ENCODE data around the gene WDFY4.

- TF ChIP-seq CTCF (optimal IDR thresholded peaks at IDR 0.05 in 1 of 3, IDR thresholded peaks at IDR 0.05 in 1 of 3, conservative IDR thresholded peaks at IDR 0.05 in 1 of 3; ENCODE audit: extremely low read depth in 1 of 3, insufficient read depth in 2 of 3, low read length in 3 of 3) = no peak
- no peak for TF ChIP-seq EZH2 (IDR thresholded peaks at IDR 0.05; ENCODE audit: low read length)
Measured at GRCh38 chr10:48778193-48778857, 93.7 kb downstream of the WDFY4 start.

Measured in keratinocyte (primary cell).